K562 (cell line): ENCODE data around the gene PRM2. TPM values are rescaled to one million over a fixed set of nuclear protein-coding genes. Genes with fewer than 3 reads are reported as not detected.

Source experiments
- BMI1 ChIP-seq: fragments of 150-350 bp; IDR thresholded peaks from 2 replicates; pipeline ENCODE4 v1.6.1; 2014; ENCODE audit warnings: low read length
- CAMTA2 ChIP-seq: fragments of 250-450 bp; sonication (Bioruptor Pico); conservative IDR thresholded peaks from 2 replicates; pipeline ENCODE4 v1.5.1; 2022
- DLX4 ChIP-seq: fragments of 250-450 bp; sonication (Bioruptor Pico); IDR thresholded peaks from 2 replicates; pipeline ENCODE4 v1.6.1; 2021; ENCODE audit warnings: mild to moderate bottlenecking
- ETV1 ChIP-seq: fragments of 450-650 bp; conservative IDR thresholded peaks from 2 replicates; pipeline ENCODE4 v1.6.1; 2016; ENCODE audit warnings: missing genetic modification characterization, control low read depth, low read depth, missing compliant biosample characterization
- GTF2A2 ChIP-seq: IDR thresholded peaks from 2 replicates; pipeline ENCODE4 v1.6.1; 2016; ENCODE audit warnings: mild to moderate bottlenecking, missing genetic modification characterization, missing compliant biosample characterization
- POLR3A ChIP-seq: IDR thresholded peaks from 2 replicates; pipeline ENCODE4 v1.6.1; 2011; ENCODE audit warnings: borderline replicate concordance, mild to moderate bottlenecking, moderate library complexity; ENCODE audit not compliant: insufficient read length, insufficient read depth; ENCODE audit errors: extremely low read depth
- PTBP1 ChIP-seq: fragments of 200-400 bp; formaldehyde crosslinking; IDR thresholded peaks from 2 replicates; pipeline ENCODE4 v1.6.1; 2017; ENCODE audit warnings: low read depth, low read length
- RBBP5 ChIP-seq: fragments of 200-600 bp; sonication (generic); IDR thresholded peaks from 2 replicates; pipeline ENCODE4 v1.6.1; 2012; ENCODE audit warnings: borderline replicate concordance, mild to moderate bottlenecking, low read length, control low read depth, inconsistent platforms; ENCODE audit not compliant: insufficient read depth, poor library complexity, severe bottlenecking
- STAT5A ChIP-seq: IDR thresholded peaks from 2 replicates; pipeline ENCODE4 v1.6.1; 2012; ENCODE audit warnings: low read length, inconsistent platforms, borderline replicate concordance
- U2AF2 ChIP-seq: fragments of 200-400 bp; formaldehyde crosslinking; optimal IDR thresholded peaks from 2 replicates; pipeline ENCODE3; 2017; ENCODE audit warnings: low read depth, mild to moderate bottlenecking, low read length
- ZNF324 ChIP-seq: fragments of 250-450 bp; sonication (Bioruptor Pico); IDR thresholded peaks from 2 replicates; pipeline ENCODE4 v1.4.0; 2020; ENCODE audit warnings: mild to moderate bottlenecking
- polyA plus RNA-seq, 8 experiments: library from polyadenylated mRNA; depleted of rRNA in 4 of 8; stranded (reverse) in 5 of 8; unstranded in 3 of 8; fragments of >200 nt; fragmentation: Nextera tagmentation in 2 of 8; fragmentation: Illumina TruSeq in 1 of 8; extraction: Ambion mirVana in 2 of 8; extraction: Trizol in 1 of 8; gene quantifications; 2 replicates each; pipeline versions ENCODE4 v1.2.1 to v1.2.3, GENCODE V29; 2011 to 2014; ENCODE audit warnings: inconsistent platforms in 1 of 8, missing spikeins in 1 of 8
- total RNA-seq, 7 experiments: library from RNA; depleted of rRNA in 6 of 7; stranded (reverse); fragments of >200 nt in 6 of 7; fragmentation: Illumina TruSeq in 2 of 7; extraction: Trizol in 2 of 7; gene quantifications; 2 replicates each; pipeline versions ENCODE4 v1.2.1 to v1.2.3, GENCODE V29; 2011 to 2021; ENCODE audit warnings: low replicate concordance in 1 of 7
- TF ChIP-seq, protein P1 (sequence below): fragments of 250-450 bp; sonication (Bioruptor Pico); IDR thresholded peaks from 2 replicates; pipeline ENCODE4 v1.4.0; 2020; ENCODE audit warnings: mild to moderate bottlenecking, moderate library complexity
- TF ChIP-seq, protein P2 (sequence below): fragments of 450-650 bp; IDR thresholded peaks from 2 replicates; pipeline ENCODE4 v1.6.1; 2014; ENCODE audit warnings: low read depth, mild to moderate bottlenecking, moderate library complexity, borderline replicate concordance
- TF ChIP-seq, protein P3 (sequence below): fragments of 450-650 bp; IDR thresholded peaks from one replicate; pipeline ENCODE4 v1.6.1; 2018; ENCODE audit warnings: mild to moderate bottlenecking, moderate library complexity; ENCODE audit not compliant: partially characterized antibody
- TF ChIP-seq, protein P4 (sequence below): fragments of 450-650 bp; IDR thresholded peaks from 2 replicates; pipeline ENCODE4 v1.6.1; 2016
- TF ChIP-seq, protein P5 (sequence below): fragments of 250-450 bp; sonication (Bioruptor Pico); IDR thresholded peaks from 2 replicates; pipeline ENCODE4 v1.8.0; 2022; ENCODE audit warnings: inconsistent platforms

Gene PRM2
- total and polyA plus RNA-seq, 9 of the 15 experiments (the other 6 are each of a cell fraction or from before 2014, with no cell fraction given) = not detected

DNA sequence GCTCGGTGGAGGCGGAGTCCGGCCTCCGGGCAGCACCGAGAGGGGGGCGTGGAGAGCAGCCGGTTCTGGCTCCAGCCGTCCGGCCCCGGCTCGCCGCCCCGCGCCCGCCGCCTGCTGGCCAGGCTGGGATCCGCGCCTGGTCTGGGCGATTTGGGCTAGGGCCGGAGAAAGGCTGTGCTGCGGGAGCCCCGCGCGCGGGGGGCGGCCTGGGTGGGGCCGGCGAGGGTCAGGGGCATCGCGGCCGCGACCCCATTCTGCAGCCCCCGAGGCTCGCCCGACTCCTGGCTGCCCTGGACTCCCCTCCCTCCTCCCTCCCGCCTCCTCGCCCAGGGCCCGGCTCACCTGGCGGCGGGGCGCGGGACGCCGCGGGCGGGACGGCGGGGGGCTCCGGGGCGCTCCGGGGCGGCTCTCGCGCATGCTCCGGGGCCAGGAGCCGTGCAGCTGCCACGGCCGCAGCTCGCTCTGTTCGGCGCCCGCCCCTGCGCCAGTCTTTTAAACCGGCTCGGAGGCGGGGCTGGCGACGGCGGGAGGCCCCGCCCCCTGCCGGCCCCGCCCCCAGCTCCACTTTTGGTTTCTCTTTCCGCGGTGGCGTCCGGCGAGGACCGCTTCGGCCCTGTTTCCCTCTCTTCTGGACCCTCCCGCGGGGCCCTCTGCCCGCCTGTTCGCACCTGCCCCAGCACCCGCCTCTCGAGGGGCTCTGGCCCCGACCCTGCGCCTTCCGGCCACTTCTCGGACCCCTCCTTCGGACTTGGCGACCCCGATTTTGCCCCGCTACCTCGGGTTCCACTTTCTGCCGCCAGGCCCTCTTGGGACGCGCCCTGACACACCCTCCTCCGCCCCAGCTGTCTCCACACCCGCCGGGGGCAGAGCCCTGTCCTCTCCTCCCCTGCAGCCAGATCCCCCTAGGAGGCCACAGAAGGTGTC, 20.3 kb downstream of the PRM2 start, which contains the start of gene SOCS1 (continued):
- TF ChIP-seq, protein P1, sequence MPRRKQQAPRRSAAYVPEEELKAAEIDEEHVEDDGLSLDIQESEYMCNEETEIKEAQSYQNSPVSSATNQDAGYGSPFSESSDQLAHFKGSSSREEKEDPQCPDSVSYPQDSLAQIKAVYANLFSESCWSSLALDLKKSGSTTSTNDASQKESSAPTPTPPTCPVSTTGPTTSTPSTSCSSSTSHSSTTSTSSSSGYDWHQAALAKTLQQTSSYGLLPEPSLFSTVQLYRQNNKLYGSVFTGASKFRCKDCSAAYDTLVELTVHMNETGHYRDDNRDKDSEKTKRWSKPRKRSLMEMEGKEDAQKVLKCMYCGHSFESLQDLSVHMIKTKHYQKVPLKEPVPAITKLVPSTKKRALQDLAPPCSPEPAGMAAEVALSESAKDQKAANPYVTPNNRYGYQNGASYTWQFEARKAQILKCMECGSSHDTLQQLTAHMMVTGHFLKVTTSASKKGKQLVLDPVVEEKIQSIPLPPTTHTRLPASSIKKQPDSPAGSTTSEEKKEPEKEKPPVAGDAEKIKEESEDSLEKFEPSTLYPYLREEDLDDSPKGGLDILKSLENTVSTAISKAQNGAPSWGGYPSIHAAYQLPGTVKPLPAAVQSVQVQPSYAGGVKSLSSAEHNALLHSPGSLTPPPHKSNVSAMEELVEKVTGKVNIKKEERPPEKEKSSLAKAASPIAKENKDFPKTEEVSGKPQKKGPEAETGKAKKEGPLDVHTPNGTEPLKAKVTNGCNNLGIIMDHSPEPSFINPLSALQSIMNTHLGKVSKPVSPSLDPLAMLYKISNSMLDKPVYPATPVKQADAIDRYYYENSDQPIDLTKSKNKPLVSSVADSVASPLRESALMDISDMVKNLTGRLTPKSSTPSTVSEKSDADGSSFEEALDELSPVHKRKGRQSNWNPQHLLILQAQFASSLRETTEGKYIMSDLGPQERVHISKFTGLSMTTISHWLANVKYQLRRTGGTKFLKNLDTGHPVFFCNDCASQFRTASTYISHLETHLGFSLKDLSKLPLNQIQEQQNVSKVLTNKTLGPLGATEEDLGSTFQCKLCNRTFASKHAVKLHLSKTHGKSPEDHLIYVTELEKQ (CRISPR knock-in tag) = no peak
- TF ChIP-seq ZNF324 (CRISPR knock-in tag) = no peak
- TF ChIP-seq U2AF2 = no peak
- no peak for TF ChIP-seq STAT5A
- peak; percentile 78 for TF ChIP-seq GTF2A2 (tag)
- TF ChIP-seq, protein P2, sequence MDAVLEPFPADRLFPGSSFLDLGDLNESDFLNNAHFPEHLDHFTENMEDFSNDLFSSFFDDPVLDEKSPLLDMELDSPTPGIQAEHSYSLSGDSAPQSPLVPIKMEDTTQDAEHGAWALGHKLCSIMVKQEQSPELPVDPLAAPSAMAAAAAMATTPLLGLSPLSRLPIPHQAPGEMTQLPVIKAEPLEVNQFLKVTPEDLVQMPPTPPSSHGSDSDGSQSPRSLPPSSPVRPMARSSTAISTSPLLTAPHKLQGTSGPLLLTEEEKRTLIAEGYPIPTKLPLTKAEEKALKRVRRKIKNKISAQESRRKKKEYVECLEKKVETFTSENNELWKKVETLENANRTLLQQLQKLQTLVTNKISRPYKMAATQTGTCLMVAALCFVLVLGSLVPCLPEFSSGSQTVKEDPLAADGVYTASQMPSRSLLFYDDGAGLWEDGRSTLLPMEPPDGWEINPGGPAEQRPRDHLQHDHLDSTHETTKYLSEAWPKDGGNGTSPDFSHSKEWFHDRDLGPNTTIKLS = no peak; the same call in 1 of the 2 replicates
- no peak; the same call in 1 of the 2 replicates for TF ChIP-seq PTBP1
- peak; percentile 90 for TF ChIP-seq RBBP5
- TF ChIP-seq, protein P3, sequence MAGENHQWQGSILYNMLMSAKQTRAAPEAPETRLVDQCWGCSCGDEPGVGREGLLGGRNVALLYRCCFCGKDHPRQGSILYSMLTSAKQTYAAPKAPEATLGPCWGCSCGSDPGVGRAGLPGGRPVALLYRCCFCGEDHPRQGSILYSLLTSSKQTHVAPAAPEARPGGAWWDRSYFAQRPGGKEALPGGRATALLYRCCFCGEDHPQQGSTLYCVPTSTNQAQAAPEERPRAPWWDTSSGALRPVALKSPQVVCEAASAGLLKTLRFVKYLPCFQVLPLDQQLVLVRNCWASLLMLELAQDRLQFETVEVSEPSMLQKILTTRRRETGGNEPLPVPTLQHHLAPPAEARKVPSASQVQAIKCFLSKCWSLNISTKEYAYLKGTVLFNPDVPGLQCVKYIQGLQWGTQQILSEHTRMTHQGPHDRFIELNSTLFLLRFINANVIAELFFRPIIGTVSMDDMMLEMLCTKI = no peak
- TF ChIP-seq DLX4 = no peak
- TF ChIP-seq, protein P4, sequence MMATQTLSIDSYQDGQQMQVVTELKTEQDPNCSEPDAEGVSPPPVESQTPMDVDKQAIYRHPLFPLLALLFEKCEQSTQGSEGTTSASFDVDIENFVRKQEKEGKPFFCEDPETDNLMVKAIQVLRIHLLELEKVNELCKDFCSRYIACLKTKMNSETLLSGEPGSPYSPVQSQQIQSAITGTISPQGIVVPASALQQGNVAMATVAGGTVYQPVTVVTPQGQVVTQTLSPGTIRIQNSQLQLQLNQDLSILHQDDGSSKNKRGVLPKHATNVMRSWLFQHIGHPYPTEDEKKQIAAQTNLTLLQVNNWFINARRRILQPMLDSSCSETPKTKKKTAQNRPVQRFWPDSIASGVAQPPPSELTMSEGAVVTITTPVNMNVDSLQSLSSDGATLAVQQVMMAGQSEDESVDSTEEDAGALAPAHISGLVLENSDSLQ = peak; percentile 27; the same call in 1 of the 2 replicates
- TF ChIP-seq CAMTA2 = no peak
- TF ChIP-seq POLR3A = no peak
- no peak for TF ChIP-seq BMI1
- TF ChIP-seq, protein P5, sequence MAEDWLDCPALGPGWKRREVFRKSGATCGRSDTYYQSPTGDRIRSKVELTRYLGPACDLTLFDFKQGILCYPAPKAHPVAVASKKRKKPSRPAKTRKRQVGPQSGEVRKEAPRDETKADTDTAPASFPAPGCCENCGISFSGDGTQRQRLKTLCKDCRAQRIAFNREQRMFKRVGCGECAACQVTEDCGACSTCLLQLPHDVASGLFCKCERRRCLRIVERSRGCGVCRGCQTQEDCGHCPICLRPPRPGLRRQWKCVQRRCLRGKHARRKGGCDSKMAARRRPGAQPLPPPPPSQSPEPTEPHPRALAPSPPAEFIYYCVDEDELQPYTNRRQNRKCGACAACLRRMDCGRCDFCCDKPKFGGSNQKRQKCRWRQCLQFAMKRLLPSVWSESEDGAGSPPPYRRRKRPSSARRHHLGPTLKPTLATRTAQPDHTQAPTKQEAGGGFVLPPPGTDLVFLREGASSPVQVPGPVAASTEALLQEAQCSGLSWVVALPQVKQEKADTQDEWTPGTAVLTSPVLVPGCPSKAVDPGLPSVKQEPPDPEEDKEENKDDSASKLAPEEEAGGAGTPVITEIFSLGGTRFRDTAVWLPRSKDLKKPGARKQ = no peak
- TF ChIP-seq ETV1 (tag) = no peak
